H1 (cell line): ENCODE data around the gene CLIP3. TPM values are rescaled to one million over a fixed set of nuclear protein-coding genes. Genes with fewer than 3 reads are reported as not detected.

Experiments
- CTCF ChIA-PET: fragments of 300-600 bp; sonication (Branson Sonifier 250); formaldehyde crosslinking; loops from one replicate; lab custom pipeline; 2021; ENCODE audit not compliant: partially characterized antibody; lab: Charles Lee
- POLR2A ChIA-PET: fragments of 300-600 bp; sonication (Branson Sonifier 250); formaldehyde crosslinking; loops from one replicate; lab custom pipeline; 2021; ENCODE audit warnings: inconsistent platforms; ENCODE audit not compliant: partially characterized antibody; lab: Charles Lee
- DNase-seq, 2 experiments: peaks; one replicate each; pipeline versions ENCODE4 v3.0.0 to v3.0.0-alpha.2; 2010 to 2022; ENCODE audit warnings: low spot score in 2 of 2, low read depth in 1 of 2, mixed read lengths in 1 of 2
- FAIRE-seq: peaks from 2 replicates; lab custom pipeline; 2011; peaks lifted over from hg19 to GRCh38; lab: Jason Lieb, UNC
- H2AFZ ChIP-seq: 2 replicates; pipeline ENCODE4 v1.8.1; 2012; ENCODE audit warnings: low read length, inconsistent platforms
- H2AK5ac ChIP-seq: 2 replicates; pipeline ENCODE4 v1.6.1; 2013; ENCODE audit warnings: low read depth, low read length
- H2BK120ac ChIP-seq: replicated peaks from 2 replicates; pipeline ENCODE3; 2013; ENCODE audit warnings: low read depth, low read length, inconsistent platforms
- H2BK12ac ChIP-seq: 2 replicates; pipeline ENCODE4 v1.6.1; 2013; ENCODE audit warnings: low read depth, low read length
- H2BK15ac ChIP-seq: 2 replicates; pipeline ENCODE4 v1.6.1; 2013; ENCODE audit warnings: low read length
- H2BK20ac ChIP-seq: 2 replicates; pipeline ENCODE4 v1.6.1; 2013; ENCODE audit warnings: low read length
- H2BK5ac ChIP-seq: 2 replicates; pipeline ENCODE4 v1.6.1; 2013; ENCODE audit warnings: low read depth, low read length
- H3K14ac ChIP-seq: 2 replicates; pipeline ENCODE4 v1.6.1; 2013; ENCODE audit warnings: inconsistent platforms; ENCODE audit not compliant: insufficient read length
- H3K18ac ChIP-seq: 2 replicates; pipeline ENCODE4 v1.6.1; 2013; ENCODE audit warnings: low read length; ENCODE audit errors: extremely low read depth
- H3K23ac ChIP-seq: 2 replicates; pipeline ENCODE4 v1.6.1; 2013; ENCODE audit warnings: inconsistent platforms; ENCODE audit not compliant: insufficient read length
- H3K23me2 ChIP-seq: 2 replicates; pipeline ENCODE4 v1.6.1; 2013; ENCODE audit warnings: low read depth, low read length
- H3K27ac ChIP-seq: 2 replicates; pipeline ENCODE4 v1.6.1; 2011; ENCODE audit warnings: low read depth, low read length, inconsistent platforms
- H3K27me3 ChIP-seq, 4 experiments: replicated peaks in 1 of 4; 1 replicate in 1 of 4; 2 replicates in 3 of 4; pipeline versions ENCODE4 v1.6.1 to v1.8.1; 2011 to 2013; ENCODE audit warnings: low read length in 3 of 4, mild to moderate bottlenecking in 3 of 4, inconsistent platforms in 2 of 4, mixed read lengths in 2 of 4, moderate library complexity in 1 of 4; ENCODE audit not compliant: control insufficient read depth in 3 of 4, insufficient read depth in 3 of 4; ENCODE audit errors: extremely low read depth in 1 of 4
- H3K36me3 ChIP-seq, 4 experiments: 2 replicates each; pipeline versions ENCODE4 v1.6.1 to v1.8.1; 2011 to 2013; ENCODE audit warnings: mild to moderate bottlenecking in 4 of 4, low read length in 3 of 4, moderate library complexity in 2 of 4, control low read depth in 1 of 4, inconsistent platforms in 1 of 4; ENCODE audit not compliant: insufficient read depth in 4 of 4, control insufficient read depth in 2 of 4
- H3K4ac ChIP-seq: replicated peaks from 2 replicates; pipeline ENCODE3; 2013; ENCODE audit warnings: low read length, low read depth, mixed read lengths, inconsistent platforms; ENCODE audit not compliant: insufficient read length
- H3K4me1 ChIP-seq, 4 experiments: replicated peaks in 1 of 4; 1 replicate in 1 of 4; 2 replicates in 3 of 4; pipeline versions ENCODE4 v1.6.1 to v1.8.1; 2011 to 2013; ENCODE audit warnings: low read length in 3 of 4, inconsistent platforms in 2 of 4, mixed read lengths in 1 of 4; ENCODE audit not compliant: insufficient read depth in 4 of 4, control insufficient read depth in 3 of 4
- H3K4me2 ChIP-seq, 2 experiments: 2 replicates each; pipeline versions ENCODE4 v1.6.1 to v1.8.1; 2011 to 2013; ENCODE audit warnings: low read depth in 2 of 2, low read length in 2 of 2, control low read depth in 1 of 2, inconsistent platforms in 1 of 2, mild to moderate bottlenecking in 1 of 2; ENCODE audit not compliant: insufficient read depth in 1 of 2
- H3K4me3 ChIP-seq, 4 experiments: fragments of 200-600, 300-600 bp in 1 of 4; sonication (generic), shearing (Covaris generic), sonication (Bioruptor Twin) in 1 of 4; 2 replicates each; pipeline versions ENCODE4 v1.5.1 to v1.8.1; 2011 to 2016; ENCODE audit warnings: low read length in 4 of 4, low read depth in 3 of 4, control low read depth in 2 of 4, inconsistent platforms in 2 of 4, mild to moderate bottlenecking in 2 of 4, mixed read lengths in 1 of 4, moderate library complexity in 1 of 4; ENCODE audit not compliant: insufficient read depth in 2 of 4; ENCODE audit errors: extremely low read depth in 1 of 4
- H3K56ac ChIP-seq: replicated peaks from 2 replicates; pipeline ENCODE3; 2013; ENCODE audit warnings: low read depth, mild to moderate bottlenecking, mixed read lengths, low read length, inconsistent platforms; ENCODE audit not compliant: insufficient read length
- H3K79me1 ChIP-seq: 2 replicates; pipeline ENCODE4 v1.6.1; 2013; ENCODE audit warnings: low read depth, low read length, control low read depth
- H3K79me2 ChIP-seq, 2 experiments: 2 replicates each; pipeline versions ENCODE4 v1.6.1 to v1.8.1; 2012 to 2013; ENCODE audit warnings: low read length in 2 of 2, mild to moderate bottlenecking in 2 of 2, inconsistent platforms in 1 of 2; ENCODE audit not compliant: insufficient read depth in 2 of 2, control insufficient read depth in 1 of 2
- H3K9ac ChIP-seq, 4 experiments: replicated peaks in 1 of 4; 1 replicate in 1 of 4; 2 replicates in 3 of 4; pipeline versions ENCODE4 v1.6.1 to v1.8.1; 2011 to 2013; ENCODE audit warnings: low read depth in 3 of 4, low read length in 3 of 4, control low read depth in 2 of 4, mild to moderate bottlenecking in 2 of 4, moderate library complexity in 2 of 4, inconsistent platforms in 1 of 4; ENCODE audit errors: extremely low read depth in 1 of 4
- H3K9me3 ChIP-seq, 2 experiments: 2 replicates each; pipeline versions ENCODE4 v1.6.1 to v1.8.1; 2012 to 2013; ENCODE audit warnings: mild to moderate bottlenecking in 2 of 2, moderate library complexity in 2 of 2, control low read depth in 1 of 2, inconsistent platforms in 1 of 2, low read depth in 1 of 2, low read length in 1 of 2, mixed read lengths in 1 of 2; ENCODE audit not compliant: insufficient read depth in 2 of 2
- H4K20me1 ChIP-seq, 2 experiments: replicated peaks in 1 of 2; 2 replicates each; pipeline versions ENCODE3 to v1.8.1; 2011 to 2013; ENCODE audit warnings: inconsistent platforms in 2 of 2, low read length in 2 of 2, mild to moderate bottlenecking in 1 of 2; ENCODE audit not compliant: insufficient read depth in 2 of 2, control insufficient read depth in 1 of 2
- H4K5ac ChIP-seq: 2 replicates; pipeline ENCODE4 v1.6.1; 2013; ENCODE audit warnings: low read length, low read depth, mixed read lengths, inconsistent platforms; ENCODE audit not compliant: insufficient read length
- H4K8ac ChIP-seq: 2 replicates; pipeline ENCODE4 v1.8.0; 2013; ENCODE audit warnings: mild to moderate bottlenecking, moderate library complexity, low read length, inconsistent platforms; ENCODE audit not compliant: insufficient read depth; ENCODE audit errors: extremely low read depth
- H4K91ac ChIP-seq: replicated peaks from 2 replicates; pipeline ENCODE3; 2013; ENCODE audit warnings: low read length, mixed read lengths, inconsistent platforms; ENCODE audit not compliant: insufficient read length
- ASH2L ChIP-seq: fragments of 200-600, 300-600 bp; sonication (generic); IDR thresholded peaks from one replicate; pipeline ENCODE4 v1.7.1; 2017; ENCODE audit warnings: low read length
- CBX5 ChIP-seq: fragments of 300-800, 300-1000 bp; sonication (generic); IDR thresholded peaks from 2 replicates; pipeline ENCODE4 v1.7.1; 2016; ENCODE audit warnings: antibody characterized with exemption, low read length, low read depth
- HDAC2 ChIP-seq, 2 experiments: fragments of 300-600 bp in 1 of 2; sonication (generic) in 1 of 2; IDR thresholded peaks; 2 replicates each; pipeline ENCODE4 v1.6.1; 2011 to 2012; ENCODE audit warnings: low read depth in 2 of 2, low read length in 2 of 2, mild to moderate bottlenecking in 2 of 2, moderate library complexity in 2 of 2, borderline replicate concordance in 1 of 2, inconsistent platforms in 1 of 2
- KDM4A ChIP-seq: IDR thresholded peaks from one replicate; pipeline ENCODE4 v1.7.1; 2012; ENCODE audit warnings: low read depth, mild to moderate bottlenecking, moderate library complexity, low read length, inconsistent platforms; ENCODE audit not compliant: severe bottlenecking
- MAFK ChIP-seq: IDR thresholded peaks from 2 replicates; pipeline ENCODE4 v1.6.1; 2012; ENCODE audit warnings: low read depth, mild to moderate bottlenecking, improper control_type of control experiment, low read length
- RFX5 ChIP-seq: IDR thresholded peaks from 2 replicates; pipeline ENCODE4 v1.6.1; 2011; ENCODE audit warnings: low read depth, low read length, improper control_type of control experiment, borderline replicate concordance
- SIRT6 ChIP-seq: IDR thresholded peaks from one replicate; pipeline ENCODE4 v1.7.1; 2012; ENCODE audit warnings: low read length, inconsistent platforms
- SUZ12 ChIP-seq: fragments of 200-600 bp; sonication (generic); IDR thresholded peaks from 2 replicates; pipeline ENCODE4 v1.6.1; 2012; ENCODE audit warnings: mild to moderate bottlenecking, inconsistent platforms, low read length, moderate library complexity, mixed read lengths
- WGBS, 2 experiments: shearing (Covaris generic) in 1 of 2; methylation state at CpG; one replicate each; pipeline versions ENCODE4 v1.1.6 to v1.1.7; 2013 to 2015; ENCODE audit warnings: low lambda C conversion rate in 2 of 2, mixed read lengths in 2 of 2, inconsistent platforms in 1 of 2, low coverage in 1 of 2, missing lambda C conversion rate in 1 of 2; ENCODE audit not compliant: insufficient replicate concordance in 2 of 2, insufficient coverage in 1 of 2, insufficient read length in 1 of 2; ENCODE audit errors: extremely low coverage in 1 of 2, missing lambda C conversion rate in 1 of 2; 5-methylcytosine and 5-hydroxymethylcytosine counted together
- polyA plus RNA-seq, 7 experiments: library from polyadenylated mRNA; depleted of rRNA in 3 of 7; stranded (reverse) in 5 of 7; unstranded in 2 of 7; fragments of >200 nt in 5 of 7; fragments of 200-250 nt in 2 of 7; gene quantifications; 1 replicate in 5 of 7; 2 replicates in 1 of 7; 4 replicates in 1 of 7; pipeline versions ENCODE4 v1.2.1 to v1.2.3, GENCODE V29; 2011 to 2013; ENCODE audit warnings: missing spikeins in 2 of 7, mixed read lengths in 2 of 7
- total RNA-seq: library from RNA; stranded (reverse); fragmentation: NEBNext Ultra II Directional; extraction: Animal tissue kit (Norgen Biotek cat#: 25700); gene quantifications from 2 replicates; pipeline ENCODE4 v1.2.1, GENCODE V29; 2021

CLIP3 gene
- total and polyA plus RNA-seq, 2 of the 8 experiments (the other 6 are each of a cell fraction or from before 2014, with no cell fraction given): 5.9 to 21.7 TPM

DNA sequence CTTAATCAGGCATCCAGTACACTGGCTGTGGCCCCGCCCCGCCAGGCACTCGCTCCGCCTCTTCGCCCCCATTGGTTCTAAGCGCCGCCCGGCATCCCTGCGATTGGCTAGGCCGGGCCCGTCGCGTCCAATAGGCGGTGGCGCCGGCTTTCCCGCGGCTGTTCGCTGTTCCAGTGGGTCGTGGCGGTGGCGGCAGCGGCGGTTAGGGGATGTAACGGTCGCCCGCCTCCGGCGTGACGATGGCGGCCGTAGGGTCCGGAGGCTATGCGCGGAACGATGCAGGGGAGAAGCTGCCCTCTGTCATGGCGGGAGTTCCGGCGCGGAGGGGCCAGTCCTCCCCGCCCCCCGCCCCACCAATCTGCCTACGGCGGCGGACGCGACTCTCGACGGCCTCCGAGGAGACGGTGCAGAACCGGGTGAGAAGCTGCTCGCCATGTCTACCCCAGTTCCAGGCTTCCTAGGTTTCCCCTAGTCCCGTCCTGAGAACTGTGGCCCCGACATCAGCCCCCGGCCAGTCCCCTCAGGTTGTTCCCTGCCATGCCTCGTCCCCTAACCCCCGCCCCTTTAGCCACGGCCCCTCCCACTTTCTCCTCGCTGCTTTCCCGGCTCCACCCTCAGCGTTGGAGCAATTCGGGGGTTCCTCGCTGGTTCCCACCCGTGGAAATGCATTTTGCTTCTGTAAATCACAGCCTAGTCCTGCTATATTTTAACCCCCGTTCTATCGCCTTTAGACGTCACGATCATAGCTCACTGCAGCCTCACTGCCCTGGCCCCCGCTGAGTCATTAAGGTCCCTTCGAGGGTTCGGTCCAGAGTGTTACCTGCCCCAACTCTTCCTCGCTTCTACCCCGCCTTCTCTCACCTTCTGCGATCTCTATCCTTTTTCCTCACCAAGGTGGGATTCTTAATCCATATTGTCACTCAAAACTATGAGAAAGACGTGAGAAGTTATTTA lies 22.3 kb upstream of the CLIP3 start, which contains the start of gene WDR62:
Gene WDR62 (plus strand): TSS at position 165 of the 954 bp plus-strand sequence. CDS start 75 bp downstream, at position 240.
- H3K27ac ChIP-seq: peak within 1 kb of the TSS; percentile 83; the same call in 1 of the 2 replicates
- peaks cover 0 to 11% (median 4%) of the 10 kb centered on the region in 4 experiments; a peak in 5 of 7 replicates for H3K4me1 ChIP-seq
- DNase-seq: peak in 1 of 2 experiments; percentile 96
- H3K4ac ChIP-seq: peak within 1 kb of the TSS; percentile 28
- H3K56ac ChIP-seq: peak within 1 kb of the TSS; percentile 75
- ChIA-PET POLR2A (interaction anchor here (1.0 to 2.2 kb wide), 16 partner anchors 18 to 118 kb away, joined by 3 to 9 read pairs (median 5); partner anchors contain the start of genes ALKBH6, CAPNS1, OVOL3 and POLR2I), CTCF (interaction anchor here (0.9 to 1.2 kb wide), 2 partner anchors 59 to 362 kb away, joined by 3 to 6 read pairs; no protein-coding TSS in a partner anchor)
- H2AFZ ChIP-seq: peak within 1 kb of the TSS; percentile 25; the same call in 1 of the 2 replicates
- no peak within 1 kb of the TSS for H3K23ac ChIP-seq
- H3K14ac ChIP-seq: no peak within 1 kb of the TSS
- H2BK120ac ChIP-seq: no peak within 1 kb of the TSS
- H3K23me2 ChIP-seq: peaks cover 4% of the 10 kb centered on the region
- H3K79me1 ChIP-seq: peaks cover 4% of the 10 kb centered on the region; the same call in 1 of the 2 replicates
- H3K9me3 ChIP-seq: no peaks in the 10 kb centered on the region
- peaks cover 7 to 19% of the 10 kb centered on the region in 2 experiments for H4K20me1 ChIP-seq
- H2BK12ac ChIP-seq: peak within 1 kb of the TSS; percentile 68; the same call in 1 of the 2 replicates
- H3K36me3 ChIP-seq: peaks cover 8 to 19% (median 17%) of the 10 kb centered on the region in 4 experiments; a peak in 7 of 8 replicates
- peak within 1 kb of the TSS; percentile 94 for H3K18ac ChIP-seq
- H3K4me3 ChIP-seq: peak within 1 kb of the TSS; percentile 75 to 94 (median 82)
- H3K79me2 ChIP-seq: peaks cover 3 to 35% of the 10 kb centered on the region in 2 experiments; a peak in 3 of 4 replicates
- peak within 1 kb of the TSS; percentile 87 to 93 for H3K4me2 ChIP-seq
- WGBS, 2 experiments: 1% methylated on average over 52 of the region's 76 CpGs; no CpG with 5 or more reads in 1 of the 2 experiments
- no peaks in the 10 kb centered on the region for H3K27me3 ChIP-seq
- H2BK15ac ChIP-seq: no peak within 1 kb of the TSS
- no peak within 1 kb of the TSS for H2AK5ac ChIP-seq
- H2BK5ac ChIP-seq: peak within 1 kb of the TSS; percentile 84
- peak within 1 kb of the TSS; percentile 80 for H4K5ac ChIP-seq
- H2BK20ac ChIP-seq: no peak within 1 kb of the TSS
- H3K9ac ChIP-seq: peak within 1 kb of the TSS; percentile 67 to 85 (median 80)
- FAIRE-seq: no peak
- peak within 1 kb of the TSS; percentile 96 for H4K8ac ChIP-seq
- peak within 1 kb of the TSS; percentile 71 for H4K91ac ChIP-seq
- 0 out of 4 replicates have a peak, but pooled peaks of 1 of the 2 experiments have one; percentile 24 for TF ChIP-seq HDAC2 (IDR thresholded peaks at IDR 0.05; ENCODE audit: borderline replicate concordance in 1 of 2, low read depth in 2 of 2, low read length in 2 of 2)
- TF ChIP-seq KDM4A: peak; percentile 75
- no peak for TF ChIP-seq MAFK
- TF ChIP-seq SIRT6: no peak
- no peak for TF ChIP-seq RFX5
- no peak for TF ChIP-seq CBX5
- TF ChIP-seq SUZ12: no peak
- TF ChIP-seq ASH2L: peak; percentile 14
